Prostate gland (tissue), 2 donors: Measurements from ENCODE around the gene ZBTB47.

Experiments used
- POLR2AphosphoS5 ChIP-seq: sonication (generic); formaldehyde crosslinking; IDR thresholded peaks from one replicate; pipeline ENCODE4 v1.6.1; 2017; ENCODE audit warnings: antibody characterized with exemption
- TF ChIP-seq, protein P1 (sequence below), 4 experiments: fragments of 200-600 bp in 2 of 4; fragments of 450-650 bp in 2 of 4; sonication (generic) in 2 of 4; IDR thresholded peaks; 1 replicate in 3 of 4; 2 replicates in 1 of 4; pipeline ENCODE4 v1.5.1; 2016 to 2019; ENCODE audit warnings: antibody characterized with exemption in 4 of 4, mild to moderate bottlenecking in 2 of 4, moderate library complexity in 2 of 4

DNA sequence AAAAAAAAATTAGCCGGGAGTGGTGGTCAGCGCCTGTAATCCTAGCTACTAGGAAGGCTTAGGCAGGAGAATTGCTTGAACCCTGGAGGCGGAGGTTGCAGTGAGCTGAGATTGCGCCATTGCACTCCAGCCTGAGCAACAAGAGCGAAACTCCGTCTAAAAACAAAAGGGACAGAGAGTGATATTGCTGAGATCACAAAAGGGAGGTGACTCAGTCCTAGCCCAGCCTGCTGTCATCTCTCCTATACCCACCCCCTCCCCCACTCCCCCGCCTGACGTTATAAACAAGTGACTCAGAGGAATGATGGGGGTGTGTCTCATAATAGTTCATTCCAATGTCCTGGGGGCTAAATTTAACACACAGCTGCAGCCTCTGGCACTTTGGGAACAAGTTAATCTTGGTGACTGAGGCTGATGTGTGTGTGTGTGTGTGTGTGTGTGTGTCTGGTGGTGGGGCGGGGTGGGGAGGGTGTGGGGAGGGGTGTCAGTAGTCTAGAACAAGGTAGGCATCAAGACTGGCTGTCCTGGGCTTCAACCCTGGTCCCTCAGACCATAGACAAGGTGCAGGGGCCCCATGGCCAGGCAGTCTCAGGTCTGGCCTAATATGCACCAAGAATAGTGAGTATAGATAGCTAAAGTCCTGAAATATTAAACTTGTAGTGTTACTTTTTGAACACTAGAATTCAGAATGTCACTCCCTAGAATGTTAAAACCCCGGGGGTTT, 30.5 kb downstream of the ZBTB47 start:
- TF ChIP-seq, protein P1, sequence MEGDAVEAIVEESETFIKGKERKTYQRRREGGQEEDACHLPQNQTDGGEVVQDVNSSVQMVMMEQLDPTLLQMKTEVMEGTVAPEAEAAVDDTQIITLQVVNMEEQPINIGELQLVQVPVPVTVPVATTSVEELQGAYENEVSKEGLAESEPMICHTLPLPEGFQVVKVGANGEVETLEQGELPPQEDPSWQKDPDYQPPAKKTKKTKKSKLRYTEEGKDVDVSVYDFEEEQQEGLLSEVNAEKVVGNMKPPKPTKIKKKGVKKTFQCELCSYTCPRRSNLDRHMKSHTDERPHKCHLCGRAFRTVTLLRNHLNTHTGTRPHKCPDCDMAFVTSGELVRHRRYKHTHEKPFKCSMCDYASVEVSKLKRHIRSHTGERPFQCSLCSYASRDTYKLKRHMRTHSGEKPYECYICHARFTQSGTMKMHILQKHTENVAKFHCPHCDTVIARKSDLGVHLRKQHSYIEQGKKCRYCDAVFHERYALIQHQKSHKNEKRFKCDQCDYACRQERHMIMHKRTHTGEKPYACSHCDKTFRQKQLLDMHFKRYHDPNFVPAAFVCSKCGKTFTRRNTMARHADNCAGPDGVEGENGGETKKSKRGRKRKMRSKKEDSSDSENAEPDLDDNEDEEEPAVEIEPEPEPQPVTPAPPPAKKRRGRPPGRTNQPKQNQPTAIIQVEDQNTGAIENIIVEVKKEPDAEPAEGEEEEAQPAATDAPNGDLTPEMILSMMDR (IDR thresholded peaks at IDR 0.05): no peak
- TF ChIP-seq POLR2AphosphoS5: peak; percentile 19
